GM08714 (cell line): ENCODE results near the gene HPDL.
"Not testable (repeated sequence)": the region's sequence is repeated elsewhere in the genome, so short reads cannot be mapped to it uniquely, and the experiment has no call there.

Experiments used
- H3K4me3 ChIP-seq: fragments of 200-500 bp; sonication (Bioruptor generic); 2 replicates; pipeline ENCODE4 v1.5.1; 2014; ENCODE audit warnings: mild to moderate bottlenecking, low read length, inconsistent platforms
- ZNF274 ChIP-seq: IDR thresholded peaks from 2 replicates; pipeline ENCODE4 v1.6.1; 2012; ENCODE audit warnings: mild to moderate bottlenecking, low read depth, low read length

Gene HPDL

DNA sequence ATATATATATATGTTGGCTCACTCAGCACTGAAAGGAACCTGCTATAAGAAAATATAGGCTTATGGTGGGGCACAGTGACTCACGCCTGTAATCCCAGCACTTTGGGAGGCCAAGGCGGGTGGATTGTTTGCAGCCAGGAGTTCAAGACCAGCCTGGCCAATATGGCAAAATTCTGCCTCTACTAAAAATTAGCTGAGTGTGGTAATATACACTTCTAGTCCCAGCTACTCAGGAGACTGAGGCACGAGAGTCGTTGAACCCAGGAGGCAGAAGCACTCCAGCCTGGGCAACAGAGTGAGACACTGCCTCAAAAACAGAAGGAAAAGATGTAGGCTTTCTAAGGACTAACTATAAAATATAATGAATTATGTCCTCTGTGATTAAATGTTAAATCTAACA, 28.1 kb downstream of the HPDL start:
- H3K4me3 ChIP-seq, result no peak overlapping the region
- TF ChIP-seq ZNF274, result no peak

DNA sequence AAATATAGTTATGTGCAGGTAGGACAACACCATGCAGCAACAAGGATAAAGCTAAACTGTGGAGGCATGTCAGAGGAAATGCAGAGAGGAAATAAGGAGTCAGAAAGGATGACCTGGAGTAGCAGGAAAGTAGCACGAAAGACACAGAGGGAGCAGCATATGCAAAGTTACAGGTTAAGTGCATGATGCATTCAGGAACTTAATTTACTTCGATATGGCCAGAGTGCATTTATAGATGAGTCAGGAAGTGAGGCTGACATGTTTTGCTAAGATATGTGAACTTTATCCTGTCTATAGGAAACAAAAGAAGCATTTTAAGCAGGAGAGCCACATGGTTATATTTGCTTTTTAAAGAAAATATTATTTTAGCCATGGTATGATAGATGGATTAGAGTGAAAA, 29.0 kb downstream of the HPDL start:
- TF ChIP-seq ZNF274, result no peak
- no peak overlapping the region for H3K4me3 ChIP-seq

DNA sequence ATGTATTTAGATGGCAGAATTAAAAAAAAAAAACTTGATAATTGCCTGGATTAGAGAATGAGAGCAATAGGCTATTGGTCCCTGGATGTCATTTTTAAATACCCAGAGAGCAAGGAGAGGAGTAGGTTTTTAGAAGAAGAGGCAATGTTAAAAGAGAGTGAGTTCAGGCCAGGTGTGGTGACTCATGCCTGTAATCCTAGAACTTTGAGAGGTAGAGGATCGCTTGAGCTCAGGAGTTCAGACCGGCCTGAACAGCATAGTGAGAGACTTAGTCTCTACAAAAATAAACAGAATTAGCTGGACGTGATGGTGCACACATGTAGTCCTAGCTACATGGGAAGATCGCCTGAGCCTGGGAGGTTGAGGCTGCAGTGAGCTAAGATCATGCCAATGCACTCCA, 29.5 kb downstream of the HPDL start:
- no peak overlapping the region for H3K4me3 ChIP-seq
- TF ChIP-seq ZNF274, result no peak

DNA sequence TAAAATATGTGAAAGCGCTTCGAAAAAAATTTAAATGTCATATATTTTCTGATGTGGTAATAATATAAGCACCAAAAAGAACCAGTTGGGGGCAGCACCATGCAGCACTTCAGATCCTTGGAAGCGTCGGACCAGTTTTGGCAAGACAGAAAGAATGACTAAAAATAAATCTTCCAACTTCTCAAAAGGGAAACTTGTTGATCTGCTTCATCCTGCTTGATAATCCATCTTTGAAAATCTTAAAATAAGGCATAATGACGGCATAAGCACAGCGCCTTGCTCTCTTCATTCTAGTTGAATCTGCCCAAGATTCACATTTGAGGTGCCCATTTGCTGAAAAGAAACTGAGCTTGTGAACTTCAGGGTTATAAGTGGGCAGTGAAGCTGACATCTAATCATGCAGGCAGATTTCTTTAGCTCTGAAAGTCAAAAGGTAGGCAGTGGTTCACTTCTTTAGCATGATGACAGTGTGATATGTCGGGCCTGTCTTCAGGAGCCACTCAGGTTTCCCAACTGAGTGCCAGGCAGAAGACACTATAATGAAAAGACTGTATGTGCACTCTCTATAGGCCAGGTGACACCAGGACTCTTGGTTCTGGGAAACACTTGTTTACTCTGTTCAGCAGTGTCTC, 33.3 kb downstream of the HPDL start:
- H3K4me3 ChIP-seq, result no peak overlapping the region
- no peak for TF ChIP-seq ZNF274

DNA sequence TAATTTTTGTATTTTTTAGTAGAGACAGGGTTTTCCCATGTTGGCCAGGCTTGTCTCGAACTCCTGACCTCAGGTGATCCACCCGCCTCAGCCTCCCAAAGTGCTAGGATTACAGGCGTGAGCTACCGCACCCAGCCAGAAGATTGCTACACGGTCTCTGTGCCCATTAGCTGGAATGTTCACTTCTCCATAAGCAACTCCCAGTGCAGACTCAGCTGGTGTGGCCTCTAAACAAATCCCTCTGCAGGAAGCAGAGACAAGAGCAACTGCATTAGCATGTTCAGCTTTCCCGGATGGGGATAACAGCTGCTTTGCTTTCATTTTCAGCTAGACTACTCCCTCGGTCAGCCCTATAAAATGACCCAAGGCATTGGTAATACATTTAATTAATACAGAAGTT, 34.3 kb downstream of the HPDL start:
- H3K4me3 ChIP-seq, result not testable (repeated sequence)

DNA sequence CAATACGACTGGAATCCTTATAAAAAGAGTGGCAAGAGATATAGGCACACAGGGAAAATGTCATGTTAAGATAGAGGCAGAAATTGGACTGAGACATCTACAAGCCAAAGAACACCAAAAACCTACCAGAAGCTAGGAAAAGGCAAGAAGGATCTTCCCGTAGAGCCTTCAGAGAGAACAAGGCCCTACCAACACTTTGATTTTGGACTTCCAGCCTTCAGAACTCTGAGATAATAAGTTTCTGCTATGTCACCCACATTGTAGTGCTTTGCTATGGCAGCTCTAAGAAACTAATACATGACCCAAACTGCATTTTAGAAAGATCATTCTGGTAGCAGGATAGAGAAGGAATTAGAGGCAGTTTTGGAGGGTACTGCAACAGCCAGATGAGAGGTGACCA, 37.6 kb downstream of the HPDL start:
- no peak for TF ChIP-seq ZNF274
- H3K4me3 ChIP-seq, result no peak overlapping the region

DNA sequence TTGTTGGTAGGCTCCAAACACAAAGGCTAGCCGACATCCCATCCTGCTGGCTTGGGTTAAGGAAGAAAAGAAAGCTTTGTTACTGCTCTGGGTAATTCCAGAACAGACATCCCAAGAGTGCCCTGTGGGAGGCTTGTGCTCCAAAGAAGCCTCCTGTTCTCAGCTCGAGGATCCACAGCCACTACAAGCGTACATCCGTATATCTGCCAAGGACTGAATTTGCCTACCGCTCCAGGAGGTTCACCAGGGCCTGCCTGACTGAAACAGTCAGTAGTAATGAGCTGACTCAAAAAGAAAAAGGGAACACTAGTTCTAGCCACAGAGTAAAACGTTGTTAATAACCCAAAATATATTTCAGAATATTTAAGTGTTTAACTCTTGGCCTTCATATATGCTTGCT, 38.4 kb downstream of the HPDL start:
- TF ChIP-seq ZNF274, result no peak
- H3K4me3 ChIP-seq, result no peak overlapping the region

DNA sequence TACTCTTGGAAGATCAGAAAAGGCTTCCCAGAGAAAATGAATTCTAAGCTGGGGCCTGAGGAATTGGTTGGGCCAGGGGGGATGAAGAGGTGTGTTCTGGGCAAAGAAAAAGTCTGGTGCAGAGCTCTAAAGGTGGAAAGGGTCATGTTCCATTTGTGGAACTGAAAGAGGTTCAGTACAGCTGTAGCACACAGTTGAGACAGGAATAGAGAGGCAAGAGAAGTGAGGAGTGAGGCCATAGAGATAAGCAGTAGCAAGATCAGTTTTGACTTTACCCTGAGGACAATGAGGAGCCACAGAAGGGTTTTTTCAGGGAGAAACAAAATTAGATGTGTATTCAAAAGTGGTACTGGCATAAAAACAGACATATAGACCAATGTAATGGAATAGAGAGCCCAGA, 43.9 kb downstream of the HPDL start:
- no peak overlapping the region for H3K4me3 ChIP-seq
- TF ChIP-seq ZNF274, result no peak

DNA sequence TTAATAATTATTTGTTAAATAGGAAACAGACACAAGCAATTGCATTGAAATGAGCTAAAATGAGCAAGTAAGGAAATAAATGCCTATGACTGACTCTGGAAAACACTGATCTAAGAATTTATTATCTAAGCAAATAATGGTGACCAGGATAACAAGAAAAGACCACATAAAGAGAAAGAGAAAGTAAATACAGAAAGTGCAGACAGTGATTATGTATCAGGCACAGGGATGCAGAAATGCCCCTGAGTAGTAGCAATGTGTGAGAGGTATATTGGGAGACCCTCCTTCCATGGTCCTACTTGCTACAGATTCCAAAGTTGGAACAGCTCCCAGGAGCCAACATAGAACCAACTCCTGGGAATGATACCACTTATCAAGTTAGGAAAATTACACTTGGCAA, 46.9 kb downstream of the HPDL start:
- H3K4me3 ChIP-seq, result no peak overlapping the region
- TF ChIP-seq ZNF274, result no peak

DNA sequence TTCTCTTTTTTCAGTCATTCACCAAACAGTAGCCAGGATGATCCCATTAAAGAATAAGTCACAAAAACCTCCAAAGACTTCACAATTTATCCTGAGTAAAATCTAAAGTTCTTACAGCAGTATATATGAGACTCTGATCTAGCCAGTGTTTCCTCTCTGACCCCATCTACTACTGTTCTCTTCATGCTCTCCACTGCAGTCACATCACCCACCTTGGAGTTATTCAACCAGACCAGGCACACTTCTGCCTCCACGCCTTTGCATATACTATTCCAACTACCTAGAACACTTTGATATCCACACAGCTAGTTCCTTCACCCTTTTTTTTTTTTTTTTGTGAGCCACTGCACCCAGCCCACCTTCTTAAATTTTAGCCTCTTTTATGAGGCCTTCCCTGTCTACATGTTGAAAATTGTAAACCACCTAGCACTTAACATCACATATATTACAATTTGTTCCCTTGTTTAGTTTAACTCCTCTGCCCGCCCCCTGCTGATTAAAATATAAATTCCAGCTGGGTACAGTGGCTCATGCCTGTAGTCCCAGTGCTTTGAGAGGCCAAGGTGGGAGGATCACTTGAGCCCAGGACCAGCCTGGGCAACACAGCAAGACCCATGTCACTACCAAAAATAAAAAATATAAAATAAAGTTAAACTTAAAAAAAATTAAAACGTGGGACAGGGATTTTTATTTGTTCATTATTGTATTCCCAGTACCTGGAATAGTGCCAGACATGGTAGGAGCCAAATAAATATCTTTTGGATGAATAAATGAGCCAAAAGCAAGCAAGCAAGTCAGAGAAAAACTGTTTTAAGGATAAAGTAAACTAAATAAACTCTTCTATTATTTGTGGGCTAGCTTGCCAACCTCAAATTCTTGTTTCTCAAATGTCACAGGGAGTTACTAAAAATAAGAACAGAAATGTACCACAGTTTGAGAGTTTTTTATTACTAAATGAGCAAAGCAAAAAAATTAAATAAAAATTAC, 48.7 kb downstream of the HPDL start:
- no peak for TF ChIP-seq ZNF274

DNA sequence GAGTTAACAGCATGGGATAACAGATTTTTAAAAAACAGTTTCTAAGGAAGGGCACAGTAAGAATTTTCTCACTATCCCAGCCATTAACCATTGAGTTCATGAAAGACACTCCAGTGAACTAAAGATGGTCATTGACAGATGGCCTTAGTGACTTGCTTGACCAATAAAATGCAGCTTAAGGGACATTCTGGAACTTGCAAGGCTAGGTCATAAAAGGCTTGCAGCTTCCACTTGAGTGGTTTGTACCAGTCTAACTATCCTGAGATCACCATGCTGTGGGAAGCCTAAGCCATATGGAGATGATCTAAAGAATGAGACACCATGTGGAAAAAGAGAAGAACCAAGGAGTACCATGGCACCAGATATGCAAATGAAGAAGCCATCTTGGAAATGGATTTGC, 51.5 kb downstream of the HPDL start:
- no peak for TF ChIP-seq ZNF274

More for the DNA sequence above, 48.7 kb downstream of the HPDL start:
- H3K4me3 ChIP-seq, result no peak overlapping the region

More for the DNA sequence above, 51.5 kb downstream of the HPDL start:
- no peak overlapping the region for H3K4me3 ChIP-seq
